HepG2 (cell line): ENCODE data around the gene TPX2. TPM values are rescaled to one million over a fixed set of nuclear protein-coding genes. Genes with fewer than 3 reads are reported as not detected.

Experiments used
- HMG20B ChIP-seq: conservative IDR thresholded peaks from 2 replicates; pipeline ENCODE4 v1.6.1; 2016; ENCODE audit warnings: missing genetic modification reagents, missing compliant biosample characterization
- KDM6A ChIP-seq: IDR thresholded peaks from 2 replicates; pipeline ENCODE4 v1.6.1; 2016; ENCODE audit warnings: low read depth
- MEIS2 ChIP-seq: sonication (generic); formaldehyde crosslinking; IDR thresholded peaks from 2 replicates; pipeline ENCODE4 v1.9.0; 2021; ENCODE audit warnings: mild to moderate bottlenecking, missing genetic modification reagents
- NCOA5 ChIP-seq: sonication (generic); formaldehyde crosslinking; IDR thresholded peaks from 2 replicates; pipeline ENCODE4 v1.4.0; 2020; ENCODE audit warnings: missing genetic modification reagents
- PAF1 ChIP-seq: IDR thresholded peaks from 2 replicates; pipeline ENCODE4 v1.6.1; 2016; ENCODE audit warnings: missing genetic modification reagents, missing compliant biosample characterization
- PRPF4 ChIP-seq: fragments of 200-400 bp; formaldehyde crosslinking; IDR thresholded peaks from 2 replicates; pipeline ENCODE4 v1.6.1; 2016; ENCODE audit warnings: low read length, low read depth; ENCODE audit not compliant: poor library complexity, severe bottlenecking
- polyA plus RNA-seq, 8 experiments: library from polyadenylated mRNA; depleted of rRNA in 3 of 8; stranded (reverse) in 7 of 8; unstranded in 1 of 8; fragments of >200 nt; fragmentation: Illumina TruSeq in 4 of 8; extraction: Trizol in 4 of 8; gene quantifications; 2 replicates each; pipeline versions ENCODE4 v1.2.1 to v1.2.3, GENCODE V29; 2011 to 2016; ENCODE audit warnings: low read depth in 4 of 8, missing spikeins in 1 of 8, mixed read lengths in 1 of 8; ENCODE audit not compliant: insufficient read depth in 1 of 8
- total RNA-seq, 5 experiments: library from RNA; depleted of rRNA; stranded (reverse); fragments of >200 nt; fragmentation: Illumina TruSeq; extraction: Trizol; gene quantifications; 2 replicates each; pipeline ENCODE4 v1.2.3, GENCODE V29; 2016; ENCODE audit warnings: low read depth in 1 of 5
- TF ChIP-seq, protein P1 (sequence below): sonication (generic); formaldehyde crosslinking; IDR thresholded peaks from 2 replicates; pipeline ENCODE4 v1.9.0; 2022; ENCODE audit warnings: missing genetic modification reagents, mild to moderate bottlenecking, borderline replicate concordance
- TF ChIP-seq, protein P2 (sequence below), 2 experiments: sonication (generic) in 1 of 2; formaldehyde crosslinking in 1 of 2; IDR thresholded peaks; 2 replicates each; pipeline versions ENCODE4 v1.6.1 to v1.9.0; 2014 to 2022; ENCODE audit warnings: antibody characterized with exemption in 1 of 2, borderline replicate concordance in 1 of 2, inconsistent platforms in 1 of 2, low read depth in 1 of 2, missing genetic modification reagents in 1 of 2
- TF ChIP-seq, protein P3 (sequence below): sonication (generic); formaldehyde crosslinking; IDR thresholded peaks from 2 replicates; pipeline ENCODE4 v1.8.1; 2023; ENCODE audit warnings: missing genetic modification reagents, inconsistent platforms, borderline replicate concordance
- TF ChIP-seq, protein P4 (sequence below): sonication (generic); formaldehyde crosslinking; IDR thresholded peaks from 2 replicates; pipeline ENCODE4 v1.4.0; 2020; ENCODE audit warnings: mild to moderate bottlenecking, low read depth, missing genetic modification reagents
- TF ChIP-seq, protein P5 (sequence below): sonication (generic); formaldehyde crosslinking; IDR thresholded peaks from 2 replicates; pipeline ENCODE4 v1.5.1; 2020; ENCODE audit warnings: mild to moderate bottlenecking, missing genetic modification reagents, borderline replicate concordance

Gene TPX2
- total and polyA plus RNA-seq, 2 of the 13 experiments (the other 11 are each of a cell fraction or from before 2014, with no cell fraction given) = 34.3 to 124 TPM

DNA sequence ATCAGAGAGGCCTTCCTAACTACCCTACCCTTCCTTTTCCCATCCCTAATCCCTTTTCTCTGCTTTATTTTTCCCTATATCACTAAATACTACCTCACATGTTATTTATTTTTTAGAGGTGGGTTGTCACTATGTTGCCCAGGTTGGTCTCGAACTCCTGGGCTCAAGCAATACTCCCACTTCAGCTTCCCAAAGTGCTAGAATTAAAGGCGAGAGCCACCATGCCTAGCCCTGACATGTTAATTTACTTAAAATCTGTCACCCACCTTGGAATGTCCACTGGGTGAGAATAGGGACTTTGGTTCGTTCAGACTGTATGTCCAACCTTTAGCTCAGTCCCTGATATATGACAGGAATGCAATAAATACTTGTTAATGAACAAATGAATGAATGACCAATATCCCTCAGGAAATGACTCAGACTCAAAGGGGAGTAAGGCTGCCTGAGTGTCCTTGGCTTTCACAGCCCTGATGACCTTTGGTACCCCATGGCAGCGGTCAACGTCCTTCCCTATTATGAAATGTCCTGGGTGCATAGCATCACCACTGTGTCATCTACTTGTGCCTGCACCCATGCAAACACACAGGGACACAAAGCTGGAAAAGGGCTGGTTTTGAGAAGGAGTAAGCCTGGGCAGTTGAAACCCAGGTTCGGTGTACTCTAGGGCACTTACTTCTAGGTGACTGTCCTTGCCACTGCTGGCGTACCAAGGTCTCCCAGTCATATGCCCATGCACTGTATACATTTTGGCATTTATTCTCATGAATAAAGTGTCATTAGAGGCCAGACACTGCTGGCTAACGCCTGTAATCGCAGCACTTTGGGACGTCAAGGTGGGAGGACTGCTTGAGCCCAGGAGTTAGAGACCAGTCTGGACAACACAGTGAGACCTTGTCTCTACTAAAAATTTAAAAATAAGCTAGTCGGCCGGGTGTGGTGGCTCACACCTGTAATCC is 43.0 kb upstream of the TPX2 start (continued):
- TF ChIP-seq MEIS2 (CRISPR knock-in tag) = peak; percentile 95
- TF ChIP-seq, protein P1, sequence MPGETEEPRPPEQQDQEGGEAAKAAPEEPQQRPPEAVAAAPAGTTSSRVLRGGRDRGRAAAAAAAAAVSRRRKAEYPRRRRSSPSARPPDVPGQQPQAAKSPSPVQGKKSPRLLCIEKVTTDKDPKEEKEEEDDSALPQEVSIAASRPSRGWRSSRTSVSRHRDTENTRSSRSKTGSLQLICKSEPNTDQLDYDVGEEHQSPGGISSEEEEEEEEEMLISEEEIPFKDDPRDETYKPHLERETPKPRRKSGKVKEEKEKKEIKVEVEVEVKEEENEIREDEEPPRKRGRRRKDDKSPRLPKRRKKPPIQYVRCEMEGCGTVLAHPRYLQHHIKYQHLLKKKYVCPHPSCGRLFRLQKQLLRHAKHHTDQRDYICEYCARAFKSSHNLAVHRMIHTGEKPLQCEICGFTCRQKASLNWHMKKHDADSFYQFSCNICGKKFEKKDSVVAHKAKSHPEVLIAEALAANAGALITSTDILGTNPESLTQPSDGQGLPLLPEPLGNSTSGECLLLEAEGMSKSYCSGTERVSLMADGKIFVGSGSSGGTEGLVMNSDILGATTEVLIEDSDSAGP (CRISPR knock-in tag) = peak; percentile 86
- TF ChIP-seq KDM6A (CRISPR knock-in tag) = peak; percentile 97
- peak; percentile 97 for TF ChIP-seq HMG20B
- TF ChIP-seq PAF1 = 0 out of 2 replicates have a peak, but pooled peaks have one; percentile 62
- TF ChIP-seq, protein P2, sequence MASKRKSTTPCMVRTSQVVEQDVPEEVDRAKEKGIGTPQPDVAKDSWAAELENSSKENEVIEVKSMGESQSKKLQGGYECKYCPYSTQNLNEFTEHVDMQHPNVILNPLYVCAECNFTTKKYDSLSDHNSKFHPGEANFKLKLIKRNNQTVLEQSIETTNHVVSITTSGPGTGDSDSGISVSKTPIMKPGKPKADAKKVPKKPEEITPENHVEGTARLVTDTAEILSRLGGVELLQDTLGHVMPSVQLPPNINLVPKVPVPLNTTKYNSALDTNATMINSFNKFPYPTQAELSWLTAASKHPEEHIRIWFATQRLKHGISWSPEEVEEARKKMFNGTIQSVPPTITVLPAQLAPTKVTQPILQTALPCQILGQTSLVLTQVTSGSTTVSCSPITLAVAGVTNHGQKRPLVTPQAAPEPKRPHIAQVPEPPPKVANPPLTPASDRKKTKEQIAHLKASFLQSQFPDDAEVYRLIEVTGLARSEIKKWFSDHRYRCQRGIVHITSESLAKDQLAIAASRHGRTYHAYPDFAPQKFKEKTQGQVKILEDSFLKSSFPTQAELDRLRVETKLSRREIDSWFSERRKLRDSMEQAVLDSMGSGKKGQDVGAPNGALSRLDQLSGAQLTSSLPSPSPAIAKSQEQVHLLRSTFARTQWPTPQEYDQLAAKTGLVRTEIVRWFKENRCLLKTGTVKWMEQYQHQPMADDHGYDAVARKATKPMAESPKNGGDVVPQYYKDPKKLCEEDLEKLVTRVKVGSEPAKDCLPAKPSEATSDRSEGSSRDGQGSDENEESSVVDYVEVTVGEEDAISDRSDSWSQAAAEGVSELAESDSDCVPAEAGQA (IDR thresholded peaks at IDR 0.05; ENCODE audit: low read depth) = peak; percentile 91
- TF ChIP-seq, protein P2 (CRISPR knock-in tag; IDR thresholded peaks at IDR 0.05; ENCODE audit: borderline replicate concordance) = no peak
- no peak for TF ChIP-seq NCOA5
- TF ChIP-seq PRPF4 = peak; percentile 57
- TF ChIP-seq, protein P3, sequence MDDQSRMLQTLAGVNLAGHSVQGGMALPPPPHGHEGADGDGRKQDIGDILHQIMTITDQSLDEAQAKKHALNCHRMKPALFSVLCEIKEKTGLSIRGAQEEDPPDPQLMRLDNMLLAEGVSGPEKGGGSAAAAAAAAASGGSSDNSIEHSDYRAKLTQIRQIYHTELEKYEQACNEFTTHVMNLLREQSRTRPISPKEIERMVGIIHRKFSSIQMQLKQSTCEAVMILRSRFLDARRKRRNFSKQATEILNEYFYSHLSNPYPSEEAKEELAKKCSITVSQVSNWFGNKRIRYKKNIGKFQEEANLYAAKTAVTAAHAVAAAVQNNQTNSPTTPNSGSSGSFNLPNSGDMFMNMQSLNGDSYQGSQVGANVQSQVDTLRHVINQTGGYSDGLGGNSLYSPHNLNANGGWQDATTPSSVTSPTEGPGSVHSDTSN (CRISPR knock-in tag) = no peak
- TF ChIP-seq, protein P4, sequence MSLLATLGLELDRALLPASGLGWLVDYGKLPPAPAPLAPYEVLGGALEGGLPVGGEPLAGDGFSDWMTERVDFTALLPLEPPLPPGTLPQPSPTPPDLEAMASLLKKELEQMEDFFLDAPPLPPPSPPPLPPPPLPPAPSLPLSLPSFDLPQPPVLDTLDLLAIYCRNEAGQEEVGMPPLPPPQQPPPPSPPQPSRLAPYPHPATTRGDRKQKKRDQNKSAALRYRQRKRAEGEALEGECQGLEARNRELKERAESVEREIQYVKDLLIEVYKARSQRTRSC (CRISPR knock-in tag) = no peak
- TF ChIP-seq, protein P5, sequence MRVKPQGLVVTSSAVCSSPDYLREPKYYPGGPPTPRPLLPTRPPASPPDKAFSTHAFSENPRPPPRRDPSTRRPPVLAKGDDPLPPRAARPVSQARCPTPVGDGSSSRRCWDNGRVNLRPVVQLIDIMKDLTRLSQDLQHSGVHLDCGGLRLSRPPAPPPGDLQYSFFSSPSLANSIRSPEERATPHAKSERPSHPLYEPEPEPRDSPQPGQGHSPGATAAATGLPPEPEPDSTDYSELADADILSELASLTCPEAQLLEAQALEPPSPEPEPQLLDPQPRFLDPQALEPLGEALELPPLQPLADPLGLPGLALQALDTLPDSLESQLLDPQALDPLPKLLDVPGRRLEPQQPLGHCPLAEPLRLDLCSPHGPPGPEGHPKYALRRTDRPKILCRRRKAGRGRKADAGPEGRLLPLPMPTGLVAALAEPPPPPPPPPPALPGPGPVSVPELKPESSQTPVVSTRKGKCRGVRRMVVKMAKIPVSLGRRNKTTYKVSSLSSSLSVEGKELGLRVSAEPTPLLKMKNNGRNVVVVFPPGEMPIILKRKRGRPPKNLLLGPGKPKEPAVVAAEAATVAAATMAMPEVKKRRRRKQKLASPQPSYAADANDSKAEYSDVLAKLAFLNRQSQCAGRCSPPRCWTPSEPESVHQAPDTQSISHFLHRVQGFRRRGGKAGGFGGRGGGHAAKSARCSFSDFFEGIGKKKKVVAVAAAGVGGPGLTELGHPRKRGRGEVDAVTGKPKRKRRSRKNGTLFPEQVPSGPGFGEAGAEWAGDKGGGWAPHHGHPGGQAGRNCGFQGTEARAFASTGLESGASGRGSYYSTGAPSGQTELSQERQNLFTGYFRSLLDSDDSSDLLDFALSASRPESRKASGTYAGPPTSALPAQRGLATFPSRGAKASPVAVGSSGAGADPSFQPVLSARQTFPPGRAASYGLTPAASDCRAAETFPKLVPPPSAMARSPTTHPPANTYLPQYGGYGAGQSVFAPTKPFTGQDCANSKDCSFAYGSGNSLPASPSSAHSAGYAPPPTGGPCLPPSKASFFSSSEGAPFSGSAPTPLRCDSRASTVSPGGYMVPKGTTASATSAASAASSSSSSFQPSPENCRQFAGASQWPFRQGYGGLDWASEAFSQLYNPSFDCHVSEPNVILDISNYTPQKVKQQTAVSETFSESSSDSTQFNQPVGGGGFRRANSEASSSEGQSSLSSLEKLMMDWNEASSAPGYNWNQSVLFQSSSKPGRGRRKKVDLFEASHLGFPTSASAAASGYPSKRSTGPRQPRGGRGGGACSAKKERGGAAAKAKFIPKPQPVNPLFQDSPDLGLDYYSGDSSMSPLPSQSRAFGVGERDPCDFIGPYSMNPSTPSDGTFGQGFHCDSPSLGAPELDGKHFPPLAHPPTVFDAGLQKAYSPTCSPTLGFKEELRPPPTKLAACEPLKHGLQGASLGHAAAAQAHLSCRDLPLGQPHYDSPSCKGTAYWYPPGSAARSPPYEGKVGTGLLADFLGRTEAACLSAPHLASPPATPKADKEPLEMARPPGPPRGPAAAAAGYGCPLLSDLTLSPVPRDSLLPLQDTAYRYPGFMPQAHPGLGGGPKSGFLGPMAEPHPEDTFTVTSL (CRISPR knock-in tag) = peak; percentile 98
